ENCODE data around the gene CPEB1. TPM values are rescaled to one million over a fixed set of nuclear protein-coding genes. Genes with fewer than 3 reads are reported as not detected.

Gene CPEB1
- total and polyA plus RNA-seq, 2 of the 13 experiments (the other 11 are each of a cell fraction or from before 2014, with no cell fraction given): 0.03 to 0.07 TPM

GRCh38 chr15:82663186-82663600 is 16.0 kb upstream of the CPEB1 start (continued):
- TF ChIP-seq ATF6 (CRISPR knock-in tag; conservative IDR thresholded peaks at IDR 0.05) (peak; percentile 69; the same call in 1 of the 2 replicates), TIGD3 (CRISPR knock-in tag; IDR thresholded peaks at IDR 0.05; ENCODE audit: borderline replicate concordance) (no peak), SRY (CRISPR knock-in tag; IDR thresholded peaks at IDR 0.05) (peak; percentile 90), ZNF280D (CRISPR knock-in tag; IDR thresholded peaks at IDR 0.05) (0 out of 2 replicates have a peak, but pooled peaks have one; percentile 35), ZNF234 (CRISPR knock-in tag; conservative IDR thresholded peaks at IDR 0.05) (no peak), MXD4 (CRISPR knock-in tag; IDR thresholded peaks at IDR 0.05) (peak; percentile 88; the same call in 1 of the 2 replicates), SYNCRIP (IDR thresholded peaks at IDR 0.05; ENCODE audit: insufficient read depth, low read depth, low read length) (no peak), MIER2 (CRISPR knock-in tag; IDR thresholded peaks at IDR 0.05) (peak; percentile 98), PITX1 (CRISPR knock-in tag; IDR thresholded peaks at IDR 0.05) (peak; percentile 26; the same call in 1 of the 2 replicates), ZFY (CRISPR knock-in tag; IDR thresholded peaks at IDR 0.05) (peak; percentile 40; the same call in 1 of the 2 replicates), SP140L (CRISPR knock-in tag; IDR thresholded peaks at IDR 0.05; ENCODE audit: borderline replicate concordance) (peak; percentile 84; the same call in 1 of the 2 replicates), SAP130 (CRISPR knock-in tag; IDR thresholded peaks at IDR 0.05; ENCODE audit: low read depth) (peak; percentile 64; the same call in 1 of the 2 replicates), ZSCAN21 (CRISPR knock-in tag; IDR thresholded peaks at IDR 0.05; ENCODE audit: borderline replicate concordance) (peak; percentile 85), RORA (CRISPR knock-in tag; IDR thresholded peaks at IDR 0.05) (no peak)
- TF ChIP-seq, protein P1, sequence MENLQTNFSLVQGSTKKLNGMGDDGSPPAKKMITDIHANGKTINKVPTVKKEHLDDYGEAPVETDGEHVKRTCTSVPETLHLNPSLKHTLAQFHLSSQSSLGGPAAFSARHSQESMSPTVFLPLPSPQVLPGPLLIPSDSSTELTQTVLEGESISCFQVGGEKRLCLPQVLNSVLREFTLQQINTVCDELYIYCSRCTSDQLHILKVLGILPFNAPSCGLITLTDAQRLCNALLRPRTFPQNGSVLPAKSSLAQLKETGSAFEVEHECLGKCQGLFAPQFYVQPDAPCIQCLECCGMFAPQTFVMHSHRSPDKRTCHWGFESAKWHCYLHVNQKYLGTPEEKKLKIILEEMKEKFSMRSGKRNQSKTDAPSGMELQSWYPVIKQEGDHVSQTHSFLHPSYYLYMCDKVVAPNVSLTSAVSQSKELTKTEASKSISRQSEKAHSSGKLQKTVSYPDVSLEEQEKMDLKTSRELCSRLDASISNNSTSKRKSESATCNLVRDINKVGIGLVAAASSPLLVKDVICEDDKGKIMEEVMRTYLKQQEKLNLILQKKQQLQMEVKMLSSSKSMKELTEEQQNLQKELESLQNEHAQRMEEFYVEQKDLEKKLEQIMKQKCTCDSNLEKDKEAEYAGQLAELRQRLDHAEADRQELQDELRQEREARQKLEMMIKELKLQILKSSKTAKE (CRISPR knock-in tag; IDR thresholded peaks at IDR 0.05; ENCODE audit: borderline replicate concordance): no peak
- TF ChIP-seq, protein P2, sequence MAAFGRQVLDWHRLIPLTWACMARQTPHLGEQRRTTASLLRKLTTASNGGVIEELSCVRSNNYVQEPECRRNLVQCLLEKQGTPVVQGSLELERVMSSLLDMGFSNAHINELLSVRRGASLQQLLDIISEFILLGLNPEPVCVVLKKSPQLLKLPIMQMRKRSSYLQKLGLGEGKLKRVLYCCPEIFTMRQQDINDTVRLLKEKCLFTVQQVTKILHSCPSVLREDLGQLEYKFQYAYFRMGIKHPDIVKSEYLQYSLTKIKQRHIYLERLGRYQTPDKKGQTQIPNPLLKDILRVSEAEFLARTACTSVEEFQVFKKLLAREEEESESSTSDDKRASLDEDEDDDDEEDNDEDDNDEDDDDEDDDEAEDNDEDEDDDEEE (CRISPR knock-in tag; IDR thresholded peaks at IDR 0.05): 0 out of 2 replicates have a peak, but pooled peaks have one; percentile 27

Measured in HepG2 (cell line).